Measurements from ENCODE around the gene DNAH8.

DNA sequence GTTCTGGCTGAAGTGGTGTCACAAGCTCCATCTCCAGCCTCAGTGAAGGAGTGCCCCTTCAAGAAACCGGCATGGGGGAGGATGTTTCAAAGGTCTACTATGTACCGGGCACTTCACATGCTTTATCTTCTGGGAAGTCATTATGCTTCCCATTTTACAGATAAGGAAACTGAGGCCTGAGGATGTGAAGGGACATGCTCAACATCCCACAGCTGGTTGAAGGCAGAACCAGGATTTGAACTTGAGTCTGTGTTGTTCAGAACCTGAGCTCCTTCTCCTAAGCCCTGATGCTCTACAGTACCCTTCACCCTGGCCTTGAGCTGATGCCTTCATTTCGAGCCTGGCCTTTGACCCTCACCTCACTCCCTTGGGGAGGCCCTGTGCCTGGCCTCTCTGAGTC is 346.5 kb downstream of the DNAH8 start:
- TF ChIP-seq, protein P1, sequence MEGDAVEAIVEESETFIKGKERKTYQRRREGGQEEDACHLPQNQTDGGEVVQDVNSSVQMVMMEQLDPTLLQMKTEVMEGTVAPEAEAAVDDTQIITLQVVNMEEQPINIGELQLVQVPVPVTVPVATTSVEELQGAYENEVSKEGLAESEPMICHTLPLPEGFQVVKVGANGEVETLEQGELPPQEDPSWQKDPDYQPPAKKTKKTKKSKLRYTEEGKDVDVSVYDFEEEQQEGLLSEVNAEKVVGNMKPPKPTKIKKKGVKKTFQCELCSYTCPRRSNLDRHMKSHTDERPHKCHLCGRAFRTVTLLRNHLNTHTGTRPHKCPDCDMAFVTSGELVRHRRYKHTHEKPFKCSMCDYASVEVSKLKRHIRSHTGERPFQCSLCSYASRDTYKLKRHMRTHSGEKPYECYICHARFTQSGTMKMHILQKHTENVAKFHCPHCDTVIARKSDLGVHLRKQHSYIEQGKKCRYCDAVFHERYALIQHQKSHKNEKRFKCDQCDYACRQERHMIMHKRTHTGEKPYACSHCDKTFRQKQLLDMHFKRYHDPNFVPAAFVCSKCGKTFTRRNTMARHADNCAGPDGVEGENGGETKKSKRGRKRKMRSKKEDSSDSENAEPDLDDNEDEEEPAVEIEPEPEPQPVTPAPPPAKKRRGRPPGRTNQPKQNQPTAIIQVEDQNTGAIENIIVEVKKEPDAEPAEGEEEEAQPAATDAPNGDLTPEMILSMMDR (IDR thresholded peaks at IDR 0.05; ENCODE audit: insufficient read depth, low read depth, low read length), result no peak
- TF ChIP-seq EZH2 (IDR thresholded peaks at IDR 0.05; ENCODE audit: insufficient read depth, low read length), result no peak
